GM23338 (cell line): ENCODE measurements around the gene TMEM208. TPM values are rescaled to one million over a fixed set of nuclear protein-coding genes. Genes with fewer than 3 reads are reported as not detected.

ENCODE experiments used
- ATAC-seq: fragments of 200-7000 bp; cut with Tn5 transposase; 3 replicates; pipeline ENCODE4 v1.9.1; 2020
- DNase-seq: peaks from one replicate; pipeline ENCODE4 v3.0.0-alpha.2; 2015; ENCODE audit warnings: low spot score
- H2AFZ ChIP-seq: fragments of 200-600 bp; sonication (generic); 2 replicates; pipeline ENCODE4 v1.8.0; 2016; ENCODE audit warnings: antibody characterized with exemption, mild to moderate bottlenecking, moderate library complexity
- H3F3A ChIP-seq: fragments of 200-600 bp; sonication (generic); replicated peaks from 2 replicates; pipeline ENCODE4 v1.8.0; 2017; ENCODE audit warnings: antibody characterized with exemption, mixed run types, low read depth
- H3K27ac ChIP-seq: fragments of 200-600 bp; sonication (generic); 2 replicates; pipeline ENCODE4 v1.6.1; 2016; ENCODE audit warnings: low read depth
- H3K27me3 ChIP-seq: fragments of 200-600 bp; sonication (generic); 2 replicates; pipeline ENCODE4 v1.8.0; 2016; ENCODE audit warnings: mild to moderate bottlenecking, mixed run types, moderate library complexity; ENCODE audit not compliant: insufficient read depth
- H3K36me3 ChIP-seq: fragments of 200-600 bp; sonication (generic); 2 replicates; pipeline ENCODE4 v1.8.0; 2016; ENCODE audit warnings: mild to moderate bottlenecking; ENCODE audit not compliant: insufficient read depth
- H3K4me1 ChIP-seq: fragments of 200-600 bp; sonication (generic); 2 replicates; pipeline ENCODE4 v1.8.0; 2016; ENCODE audit warnings: mild to moderate bottlenecking, moderate library complexity; ENCODE audit not compliant: insufficient read depth
- H3K4me2 ChIP-seq: fragments of 200-600 bp; sonication (generic); 2 replicates; pipeline ENCODE4 v1.7.1; 2017; ENCODE audit warnings: mixed run types
- H3K4me3 ChIP-seq: fragments of 200-600 bp; sonication (generic); 2 replicates; pipeline ENCODE4 v1.6.1; 2016; ENCODE audit warnings: mixed run types
- H3K79me2 ChIP-seq: fragments of 200-600 bp; sonication (generic); replicated peaks from 2 replicates; pipeline ENCODE4 v1.8.0; 2017; ENCODE audit warnings: mild to moderate bottlenecking; ENCODE audit not compliant: insufficient read depth
- H3K9me2 ChIP-seq: fragments of 200-600 bp; sonication (generic); 2 replicates; pipeline ENCODE4 v1.8.0; 2017; ENCODE audit not compliant: insufficient read depth
- H4K20me1 ChIP-seq: fragments of 200-600 bp; sonication (generic); replicated peaks from 2 replicates; pipeline ENCODE4 v1.8.0; 2017; ENCODE audit warnings: mild to moderate bottlenecking; ENCODE audit not compliant: insufficient read depth
- H3K27ac Mint-ChIP-seq: 2 replicates; pipeline ENCODE4 v1.8.0; 2020; ENCODE audit warnings: inconsistent platforms, mild to moderate bottlenecking, moderate library complexity, mixed read lengths
- H3K27me3 Mint-ChIP-seq: 3 replicates; pipeline ENCODE4 v1.8.0; 2022; ENCODE audit warnings: low read depth, mild to moderate bottlenecking, moderate library complexity, mixed read lengths, inconsistent platforms; ENCODE audit not compliant: insufficient read depth, poor library complexity
- H3K36me3 Mint-ChIP-seq: 3 replicates; pipeline ENCODE4 v1.8.0; 2021; ENCODE audit warnings: low read depth, mild to moderate bottlenecking, inconsistent platforms, moderate library complexity, mixed read lengths
- H3K4me1 Mint-ChIP-seq: 3 replicates; pipeline ENCODE4 v1.8.0; 2020; ENCODE audit warnings: mild to moderate bottlenecking, inconsistent platforms, mixed read lengths
- H3K4me3 Mint-ChIP-seq: 3 replicates; pipeline ENCODE4 v1.8.0; 2021; ENCODE audit warnings: moderate library complexity, mild to moderate bottlenecking, inconsistent platforms, mixed read lengths
- H3K9me3 Mint-ChIP-seq: 3 replicates; pipeline ENCODE4 v1.8.0; 2020; ENCODE audit warnings: moderate library complexity, mild to moderate bottlenecking, inconsistent platforms, mixed read lengths
- CREB1 ChIP-seq: fragments of 250-450 bp; sonication (Bioruptor Pico); IDR thresholded peaks from 2 replicates; pipeline ENCODE4 v1.5.0; 2020; ENCODE audit warnings: low read depth, mild to moderate bottlenecking, moderate library complexity
- EZH2 ChIP-seq: fragments of 200-600 bp; sonication (generic); IDR thresholded peaks from one replicate; pipeline ENCODE4 v1.8.0; 2017; ENCODE audit warnings: antibody characterized with exemption, mild to moderate bottlenecking, low read depth; ENCODE audit not compliant: unreplicated experiment
- POLR2AphosphoS5 ChIP-seq: IDR thresholded peaks from 2 replicates; pipeline ENCODE4 v1.6.1; 2016; ENCODE audit warnings: antibody characterized with exemption, low read depth
- REST ChIP-seq: IDR thresholded peaks from one replicate; pipeline ENCODE4 v1.6.1; 2018; ENCODE audit warnings: antibody characterized with exemption; ENCODE audit not compliant: unreplicated experiment
- STAT1 ChIP-seq: IDR thresholded peaks from one replicate; pipeline ENCODE4 v1.6.1; 2016; ENCODE audit warnings: antibody characterized with exemption; ENCODE audit not compliant: unreplicated experiment
- ZNF331 ChIP-seq: fragments of 250-450 bp; sonication (Bioruptor Pico); IDR thresholded peaks from 2 replicates; pipeline ENCODE4 v1.5.0; 2020; ENCODE audit warnings: low read depth, mild to moderate bottlenecking, moderate library complexity
- ZNF462 ChIP-seq: fragments of 250-450 bp; sonication (Bioruptor Pico); IDR thresholded peaks from 2 replicates; pipeline ENCODE4 v1.5.0; 2020; ENCODE audit warnings: mild to moderate bottlenecking, moderate library complexity
- polyA plus RNA-seq: library from polyadenylated mRNA; unstranded; fragments of >200 nt; fragmentation: Nextera tagmentation; extraction: Ambion mirVana; gene quantifications from 2 replicates; pipeline ENCODE4 v1.2.1, GENCODE V29; 2016
- total RNA-seq: library from RNA; depleted of rRNA; stranded (reverse); fragments of >200 nt; shearing (Covaris generic); gene quantifications from 2 replicates; pipeline ENCODE4 v1.2.3, GENCODE V29; 2014

TMEM208 gene
- total and polyA plus RNA-seq, 2 experiments from 2014 or later, result 23.2 to 82.3 TPM

- TF ChIP-seq ZNF462 (CRISPR knock-in tag) (no peak), STAT1 (no peak), REST (no peak), CREB1 (CRISPR knock-in tag) (no peak)
These were observed 34.1 kb upstream of the TMEM208 start (continued) for GRCh38 chr16:67192781-67193361.

GRCh38 chr16:67193536-67193935, 33.4 kb upstream of the TMEM208 start:
- Histone ChIP-seq H3K36me3 (peaks cover 20% of the 10 kb centered on the region; the same call in 1 of the 2 replicates), H3K9me2 (no peaks in the 10 kb centered on the region), H2AFZ (no peak overlapping the region), H3K4me1 (peaks cover 13% of the 10 kb centered on the region), H3K27ac (no peak overlapping the region), H3K4me3 (peak overlapping the region; percentile 97), H4K20me1 (peaks cover 22% of the 10 kb centered on the region), H3K27me3 (no peaks in the 10 kb centered on the region), H3K79me2 (peaks cover 21% of the 10 kb centered on the region), H3K4me2 (peak overlapping the region; percentile 98), H3F3A (peaks cover 19% of the 10 kb centered on the region; the same call in 1 of the 2 replicates)
- H3K27ac Mint-ChIP-seq, result no peak overlapping the region
- TF ChIP-seq EZH2, result no peak
- TF ChIP-seq ZNF331 (CRISPR knock-in tag), result no peak
- no peak for TF ChIP-seq REST
- no peak for TF ChIP-seq POLR2AphosphoS5
- no peaks in the 10 kb centered on the region for H3K9me3 Mint-ChIP-seq
- peak overlapping the region; percentile 93 for H3K4me3 Mint-ChIP-seq
- ATAC-seq (no peak), DNase-seq (no peak)
- peaks cover 25% of the 10 kb centered on the region for H3K4me1 Mint-ChIP-seq
- H3K36me3 Mint-ChIP-seq, result peaks cover 49% of the 10 kb centered on the region
- H3K27me3 Mint-ChIP-seq, result peaks cover 10% of the 10 kb centered on the region
